Subcutaneous abdominal adipose tissue (tissue), 5 donors: ENCODE data around the gene PATJ.
"Not testable (repeated sequence)": the region's sequence is repeated elsewhere in the genome, so short reads cannot be mapped to it uniquely, and the experiment has no call there.

Source experiments
- H3K27ac ChIP-seq: one replicate; pipeline ENCODE4 v1.7.0; 2013; ENCODE audit warnings: low read depth, mild to moderate bottlenecking, inconsistent platforms, low read length, moderate library complexity
- H3K27me3 ChIP-seq, 5 donors: one replicate each; pipeline ENCODE4 v1.7.0; 2013; ENCODE audit warnings: low read length in 5 of 5, inconsistent platforms in 1 of 5; ENCODE audit not compliant: control insufficient read depth in 5 of 5, insufficient read depth in 4 of 5
- H3K36me3 ChIP-seq, 5 donors: one replicate each; pipeline ENCODE4 v1.7.0; 2013; ENCODE audit warnings: low read length in 5 of 5; ENCODE audit not compliant: control insufficient read depth in 5 of 5, insufficient read depth in 5 of 5
- H3K4me1 ChIP-seq, 5 donors: one replicate each; pipeline ENCODE4 v1.7.0; 2013; ENCODE audit warnings: low read length in 5 of 5, mild to moderate bottlenecking in 3 of 5, moderate library complexity in 1 of 5; ENCODE audit not compliant: control insufficient read depth in 5 of 5, insufficient read depth in 5 of 5
- H3K4me3 ChIP-seq, 5 donors: one replicate each; pipeline ENCODE4 v1.7.0; 2013; ENCODE audit warnings: low read length in 5 of 5, low read depth in 1 of 5
- H3K9ac ChIP-seq, 5 donors: one replicate each; pipeline ENCODE4 v1.7.0; 2013; ENCODE audit warnings: low read length in 5 of 5, mild to moderate bottlenecking in 4 of 5, moderate library complexity in 3 of 5
- H3K9me3 ChIP-seq, 5 donors: one replicate each; pipeline ENCODE4 v1.7.0; 2013; ENCODE audit warnings: low read length in 5 of 5; ENCODE audit not compliant: control insufficient read depth in 5 of 5
- donor health status: healthy.
- donor health status: healthy.
- donor health status: healthy.
- donor health status: healthy.
- donor health status: healthy.

Gene PATJ

DNA sequence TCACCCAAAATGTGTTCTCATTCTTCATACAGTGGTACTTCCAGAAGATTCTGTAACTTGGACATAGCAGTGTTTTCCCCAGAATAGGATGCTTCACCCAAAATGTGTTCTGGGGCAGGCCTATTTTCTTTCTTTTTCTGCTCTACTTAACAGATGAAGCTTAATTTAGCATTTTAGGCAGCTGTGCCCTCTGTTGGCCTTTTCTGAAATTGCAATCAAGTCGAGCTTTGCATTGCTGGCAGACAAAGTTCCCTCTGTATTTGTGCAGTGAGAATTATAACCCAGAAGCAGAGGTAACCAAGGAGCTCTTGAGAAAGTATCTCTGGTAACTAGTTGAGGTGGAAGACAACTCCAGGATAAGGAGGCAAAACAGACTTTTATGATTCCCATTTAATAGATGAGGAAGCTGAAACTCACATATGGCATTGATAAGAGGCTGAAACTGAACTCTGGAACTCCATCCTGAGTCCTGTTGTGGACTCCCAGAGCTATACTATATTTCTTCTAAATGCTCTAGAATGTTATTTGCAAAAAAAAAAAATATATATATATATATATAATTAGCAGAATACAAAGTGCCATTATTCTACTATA lies 402.1 kb downstream of the PATJ start:
- Histone ChIP-seq H3K9me3 (no peaks in the 10 kb centered on the region), H3K27ac (no peak overlapping the region), H3K4me1 (no peaks in the 10 kb centered on the region), H3K27me3 (no peaks in the 10 kb centered on the region), H3K4me3 (no peak overlapping the region), H3K9ac (no peak overlapping the region), H3K36me3 (peaks cover 0 to 3% (median 2%) of the 10 kb centered on the region in 5 donors)

DNA sequence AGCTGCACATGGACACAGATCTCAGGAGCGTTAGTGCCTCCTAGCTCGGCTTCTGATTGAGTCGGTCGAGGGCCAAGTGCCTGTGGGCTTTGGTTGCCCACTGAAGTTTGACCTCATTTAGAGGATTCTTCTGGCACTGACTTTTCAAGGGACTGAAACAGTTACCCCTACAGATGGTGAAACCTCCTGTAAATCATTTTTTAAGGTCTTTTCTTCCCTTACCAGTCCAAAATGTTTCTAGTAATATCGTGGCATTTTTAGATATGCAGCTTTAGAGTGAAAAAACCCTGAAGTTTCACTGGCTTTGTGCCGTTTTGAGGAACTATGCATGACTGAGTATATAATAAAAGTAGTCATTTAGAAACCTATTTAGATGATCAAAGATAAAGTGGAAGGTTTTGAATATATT lies 417.7 kb downstream of the PATJ start:
- H3K9ac ChIP-seq = no peak overlapping the region
- no peaks in the 10 kb centered on the region for H3K27me3 ChIP-seq
- no peaks in the 10 kb centered on the region for H3K9me3 ChIP-seq
- H3K36me3 ChIP-seq = no peaks in the 10 kb centered on the region
- no peak overlapping the region for H3K4me3 ChIP-seq
- H3K4me1 ChIP-seq = no peaks in the 10 kb centered on the region
- no peak overlapping the region for H3K27ac ChIP-seq

DNA sequence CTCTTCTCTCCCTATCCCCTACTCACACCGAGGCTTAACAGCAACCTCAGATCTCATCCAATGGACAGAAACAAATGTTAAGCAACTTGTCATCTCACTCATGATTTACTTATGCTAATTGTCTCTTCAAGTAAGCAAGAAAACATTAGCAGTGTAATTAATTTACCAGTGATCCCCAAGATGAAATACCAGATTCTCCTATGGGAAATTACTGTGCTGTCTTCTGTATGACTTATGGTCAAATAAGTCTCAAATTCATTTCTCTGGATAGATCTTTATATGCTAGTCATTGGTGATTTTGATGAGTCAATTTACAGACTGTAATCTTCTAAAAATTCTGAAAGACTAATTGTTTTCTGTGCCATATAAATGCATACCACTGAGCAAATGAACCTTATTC lies 419.4 kb downstream of the PATJ start:
- H3K27me3 ChIP-seq = no peaks in the 10 kb centered on the region

DNA sequence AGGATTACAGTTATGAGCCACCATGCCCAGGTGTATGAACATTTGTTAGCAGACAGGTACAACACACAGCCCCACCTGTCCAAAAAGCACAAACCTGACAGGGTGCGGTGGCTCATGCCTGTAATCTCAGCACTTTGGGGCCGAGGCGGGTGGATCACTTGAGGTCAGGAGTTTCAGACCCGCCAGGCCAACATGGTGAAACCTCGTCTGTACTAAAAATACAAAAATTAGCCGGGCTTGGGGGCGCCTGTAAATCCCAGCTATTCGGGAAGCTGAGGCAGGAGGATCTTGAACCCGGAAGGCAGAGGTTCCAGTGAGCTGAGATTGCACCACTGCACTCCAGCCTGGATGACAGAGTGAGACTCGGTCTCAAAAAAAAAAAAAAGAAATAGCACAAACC lies 428.1 kb downstream of the PATJ start:
- H3K27ac ChIP-seq, H3K36me3 ChIP-seq, H3K27me3 ChIP-seq, H3K9ac ChIP-seq, H3K9me3 ChIP-seq, H3K4me1 ChIP-seq, H3K4me3 ChIP-seq: not testable (repeated sequence)

More for the DNA sequence above, 419.4 kb downstream of the PATJ start:
- Histone ChIP-seq H3K9me3 (no peaks in the 10 kb centered on the region), H3K4me3 (no peak overlapping the region), H3K36me3 (no peaks in the 10 kb centered on the region), H3K4me1 (no peaks in the 10 kb centered on the region), H3K27ac (no peak overlapping the region), H3K9ac (no peak overlapping the region)

GRCh38 chr1:62175568-62176179 lies 433.4 kb downstream of the PATJ start:
- Histone ChIP-seq H3K27me3 (no peaks in the 10 kb centered on the region), H3K9ac (no peak overlapping the region), H3K9me3 (no peaks in the 10 kb centered on the region), H3K27ac (no peak overlapping the region), H3K4me3 (no peak overlapping the region), H3K36me3 (no peaks in the 10 kb centered on the region), H3K4me1 (no peaks in the 10 kb centered on the region)

GRCh38 chr1:62176597-62177312 lies 434.5 kb downstream of the PATJ start:
- H3K9ac ChIP-seq = no peak overlapping the region
- H3K36me3 ChIP-seq = no peaks in the 10 kb centered on the region
- H3K4me3 ChIP-seq = no peak overlapping the region
- H3K27ac ChIP-seq = no peak overlapping the region
- no peaks in the 10 kb centered on the region for H3K4me1 ChIP-seq
- no peaks in the 10 kb centered on the region for H3K9me3 ChIP-seq
- no peaks in the 10 kb centered on the region for H3K27me3 ChIP-seq

DNA sequence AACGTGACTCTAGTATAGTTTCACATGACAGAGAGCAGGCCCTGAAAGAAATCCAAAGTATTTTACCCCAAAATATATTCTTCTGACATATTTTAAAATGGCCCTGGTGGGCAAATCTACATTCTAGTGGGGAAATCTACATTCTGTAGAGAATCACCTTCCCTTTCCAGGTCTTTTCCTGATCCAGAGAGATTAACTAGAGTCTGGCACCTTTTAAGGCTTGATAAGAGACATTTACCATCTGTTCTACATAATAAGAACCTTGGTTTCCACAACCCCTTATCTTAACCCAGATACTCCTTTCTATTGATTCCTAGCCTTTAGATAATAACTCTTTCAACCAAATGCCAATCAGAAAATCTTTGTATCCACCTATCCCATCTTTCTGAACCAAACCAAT lies 435.3 kb downstream of the PATJ start:
- no peak overlapping the region for H3K9ac ChIP-seq
- no peaks in the 10 kb centered on the region for H3K9me3 ChIP-seq
- no peaks in the 10 kb centered on the region for H3K4me1 ChIP-seq
- H3K27me3 ChIP-seq = no peaks in the 10 kb centered on the region
- H3K4me3 ChIP-seq = no peak overlapping the region
- no peaks in the 10 kb centered on the region for H3K36me3 ChIP-seq
- H3K27ac ChIP-seq = no peak overlapping the region

DNA sequence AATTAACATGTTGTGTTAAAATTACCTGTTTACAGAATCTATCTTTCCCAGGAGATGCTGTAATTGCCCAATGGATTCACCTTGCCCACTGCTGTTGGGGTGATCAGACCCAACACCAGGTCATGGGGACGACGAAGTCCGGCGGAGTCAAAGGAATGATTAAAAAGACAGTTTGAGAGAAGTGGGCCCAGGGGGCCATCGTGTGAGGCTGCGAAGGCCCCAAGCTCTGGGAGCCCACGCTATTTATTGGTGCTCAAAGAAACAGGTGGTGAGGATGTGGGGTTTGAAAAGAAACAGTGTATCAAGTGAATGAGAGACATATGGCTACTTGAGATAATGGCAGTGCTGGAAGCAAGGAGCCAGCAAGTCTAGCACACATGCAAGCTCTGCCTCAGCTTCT lies 436.1 kb downstream of the PATJ start:
- Histone ChIP-seq H3K9ac (no peak overlapping the region), H3K9me3 (no peaks in the 10 kb centered on the region), H3K36me3 (no peaks in the 10 kb centered on the region), H3K27ac (no peak overlapping the region), H3K4me3 (no peak overlapping the region), H3K27me3 (no peaks in the 10 kb centered on the region), H3K4me1 (no peaks in the 10 kb centered on the region)

GRCh38 chr1:62180054-62180453 lies 437.8 kb downstream of the PATJ start:
- not testable (repeated sequence) for H3K36me3 ChIP-seq, H3K27me3 ChIP-seq, H3K9me3 ChIP-seq, H3K27ac ChIP-seq, H3K4me3 ChIP-seq, H3K4me1 ChIP-seq, H3K9ac ChIP-seq

DNA sequence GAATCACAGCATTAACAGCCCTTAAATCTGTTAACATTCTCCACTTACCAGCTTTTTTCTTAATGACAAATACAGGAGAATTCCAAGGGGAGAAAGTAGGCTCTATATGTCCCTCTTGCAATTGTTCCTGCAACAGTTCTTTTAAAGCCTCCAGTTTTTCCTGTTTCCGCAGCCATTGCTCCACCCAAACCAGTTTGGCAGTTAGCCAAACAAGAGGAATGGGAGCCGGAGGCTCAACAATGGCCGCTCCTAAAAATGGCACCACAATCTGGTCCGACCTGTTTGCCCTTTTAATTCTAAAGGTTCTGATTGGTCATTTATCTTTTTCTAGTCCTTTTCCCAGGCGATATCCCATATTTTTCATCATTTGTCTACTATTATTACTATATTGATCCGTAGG lies 438.4 kb downstream of the PATJ start:
- H3K27me3 ChIP-seq = no peaks in the 10 kb centered on the region
- no peak overlapping the region for H3K9ac ChIP-seq
- H3K4me1 ChIP-seq = no peaks in the 10 kb centered on the region
- H3K27ac ChIP-seq = no peak overlapping the region
- no peaks in the 10 kb centered on the region for H3K36me3 ChIP-seq
- H3K4me3 ChIP-seq = no peak overlapping the region
- H3K9me3 ChIP-seq = no peaks in the 10 kb centered on the region
